BE2C (cell line): ENCODE data around the gene EMID1.

Source experiments
- DNase-seq: peaks from one replicate; pipeline ENCODE4 v3.0.0-alpha.2; 2020
- H3K27me3 ChIP-seq: fragments of 250-450 bp; sonication (Bioruptor Pico); 2 replicates; pipeline ENCODE4 v1.5.1; 2020; ENCODE audit warnings: mild to moderate bottlenecking
- H3K36me3 ChIP-seq: fragments of 250-450 bp; sonication (Bioruptor Pico); 2 replicates; pipeline ENCODE4 v1.5.1; 2020; ENCODE audit warnings: mild to moderate bottlenecking
- H3K4me1 ChIP-seq: fragments of 250-450 bp; sonication (Bioruptor Pico); 2 replicates; pipeline ENCODE4 v1.5.1; 2020
- H3K4me3 ChIP-seq: 2 replicates; pipeline ENCODE4 v1.5.1; 2011; ENCODE audit warnings: low read depth, low read length
- H3K9me3 ChIP-seq: fragments of 250-450 bp; sonication (Bioruptor Pico); 2 replicates; pipeline ENCODE4 v1.5.1; 2020
- TF ChIP-seq, protein P1 (sequence below): IDR thresholded peaks from 2 replicates; pipeline ENCODE4 v1.5.1; 2012; ENCODE audit warnings: mild to moderate bottlenecking, low read depth, low read length

Gene EMID1

GRCh38 chr22:29260031-29260560, 54.4 kb downstream of the EMID1 start:
- no peaks in the 10 kb centered on the region for H3K9me3 ChIP-seq
- no peak overlapping the region for H3K4me3 ChIP-seq
- TF ChIP-seq, protein P1, sequence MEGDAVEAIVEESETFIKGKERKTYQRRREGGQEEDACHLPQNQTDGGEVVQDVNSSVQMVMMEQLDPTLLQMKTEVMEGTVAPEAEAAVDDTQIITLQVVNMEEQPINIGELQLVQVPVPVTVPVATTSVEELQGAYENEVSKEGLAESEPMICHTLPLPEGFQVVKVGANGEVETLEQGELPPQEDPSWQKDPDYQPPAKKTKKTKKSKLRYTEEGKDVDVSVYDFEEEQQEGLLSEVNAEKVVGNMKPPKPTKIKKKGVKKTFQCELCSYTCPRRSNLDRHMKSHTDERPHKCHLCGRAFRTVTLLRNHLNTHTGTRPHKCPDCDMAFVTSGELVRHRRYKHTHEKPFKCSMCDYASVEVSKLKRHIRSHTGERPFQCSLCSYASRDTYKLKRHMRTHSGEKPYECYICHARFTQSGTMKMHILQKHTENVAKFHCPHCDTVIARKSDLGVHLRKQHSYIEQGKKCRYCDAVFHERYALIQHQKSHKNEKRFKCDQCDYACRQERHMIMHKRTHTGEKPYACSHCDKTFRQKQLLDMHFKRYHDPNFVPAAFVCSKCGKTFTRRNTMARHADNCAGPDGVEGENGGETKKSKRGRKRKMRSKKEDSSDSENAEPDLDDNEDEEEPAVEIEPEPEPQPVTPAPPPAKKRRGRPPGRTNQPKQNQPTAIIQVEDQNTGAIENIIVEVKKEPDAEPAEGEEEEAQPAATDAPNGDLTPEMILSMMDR: no peak
- H3K4me1 ChIP-seq: peaks cover 6% of the 10 kb centered on the region; the same call in 1 of the 2 replicates
- no peaks in the 10 kb centered on the region for H3K27me3 ChIP-seq
- H3K36me3 ChIP-seq: peaks cover 27% of the 10 kb centered on the region
- DNase-seq: peak; percentile 69

DNA sequence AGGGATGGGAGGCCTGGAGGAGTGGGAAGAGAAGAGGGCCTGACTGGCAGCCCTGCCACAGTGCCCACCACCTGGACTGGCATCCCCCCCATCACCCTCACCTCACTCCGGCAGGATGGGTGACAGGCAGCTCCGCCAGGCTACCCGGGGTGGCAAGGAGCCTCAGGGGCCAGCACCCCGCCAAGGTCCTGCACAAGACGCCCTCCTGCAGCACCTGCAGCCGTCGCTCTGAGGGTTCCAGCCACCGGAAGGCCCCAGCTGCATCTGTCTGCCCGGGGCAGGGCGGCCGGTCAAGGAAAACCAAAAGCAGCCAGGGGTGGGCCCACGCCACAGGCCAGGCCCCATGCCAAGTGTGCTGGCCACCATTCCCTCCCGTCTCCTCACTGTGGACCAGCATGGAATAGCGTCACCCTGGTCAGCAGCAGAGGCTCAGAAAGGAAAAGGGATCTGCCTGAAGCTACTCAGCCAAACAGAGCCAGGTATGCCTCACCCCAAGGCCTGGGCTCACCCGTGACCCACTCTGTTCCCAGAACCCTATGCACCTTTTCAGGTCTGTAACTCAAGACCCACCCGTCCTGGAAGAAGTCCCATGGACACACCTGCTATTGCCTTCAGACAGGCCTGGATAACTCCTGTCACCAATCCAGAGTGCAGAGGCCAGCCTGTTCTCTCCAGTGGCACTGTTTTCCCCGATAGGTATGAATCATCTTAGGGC, 55.1 kb downstream of the EMID1 start:
- no peaks in the 10 kb centered on the region for H3K27me3 ChIP-seq
- TF ChIP-seq, protein P1: no peak
- peaks cover 34% of the 10 kb centered on the region for H3K36me3 ChIP-seq
- peaks cover 6% of the 10 kb centered on the region; the same call in 1 of the 2 replicates for H3K4me1 ChIP-seq
- no peak for DNase-seq
- no peaks in the 10 kb centered on the region for H3K9me3 ChIP-seq
- no peak overlapping the region for H3K4me3 ChIP-seq

GRCh38 chr22:29263791-29264276, 58.1 kb downstream of the EMID1 start:
- Histone ChIP-seq H3K36me3 (peaks cover 45% of the 10 kb centered on the region), H3K4me1 (peaks cover 6% of the 10 kb centered on the region; the same call in 1 of the 2 replicates), H3K9me3 (no peaks in the 10 kb centered on the region), H3K4me3 (no peak overlapping the region), H3K27me3 (no peaks in the 10 kb centered on the region)
- TF ChIP-seq, protein P1: no peak
- DNase-seq: no peak

- H3K9me3 ChIP-seq: no peaks in the 10 kb centered on the region
- H3K4me1 ChIP-seq: peaks cover 5% of the 10 kb centered on the region; the same call in 1 of the 2 replicates
- peaks cover 50% of the 10 kb centered on the region for H3K36me3 ChIP-seq
- DNase-seq: no peak
- TF ChIP-seq, protein P1: no peak
- H3K4me3 ChIP-seq: no peak overlapping the region
- H3K27me3 ChIP-seq: no peaks in the 10 kb centered on the region
These were observed 59.6 kb downstream of the EMID1 start for GRCh38 chr22:29265305-29265704.

DNA sequence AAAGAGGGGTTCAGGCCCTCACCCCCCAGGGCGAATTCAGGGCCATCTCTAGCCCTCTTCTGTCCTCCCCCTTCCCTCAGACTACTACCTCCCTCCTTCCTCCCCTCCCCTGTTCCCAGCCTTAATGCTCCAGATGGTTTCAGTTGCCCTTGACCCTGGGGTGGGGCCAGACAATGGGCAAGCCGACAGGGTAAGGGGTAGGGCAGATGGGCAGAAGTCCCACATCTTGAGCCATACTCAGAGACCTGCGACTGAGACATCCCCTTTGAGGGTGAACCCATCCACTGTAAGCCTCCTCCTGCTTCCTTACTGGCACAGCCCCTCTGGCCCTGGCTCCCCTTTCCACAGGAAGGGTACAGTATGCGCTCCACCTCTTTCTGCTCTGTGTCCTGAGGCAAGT, 60.2 kb downstream of the EMID1 start:
- no peak overlapping the region for H3K4me3 ChIP-seq
- H3K9me3 ChIP-seq: no peaks in the 10 kb centered on the region
- H3K36me3 ChIP-seq: peaks cover 50% of the 10 kb centered on the region
- no peak for DNase-seq
- H3K4me1 ChIP-seq: no peaks in the 10 kb centered on the region; the same call in 1 of the 2 replicates
- H3K27me3 ChIP-seq: no peaks in the 10 kb centered on the region
- TF ChIP-seq, protein P1: no peak
